Ureter (tissue), 1 donor: Measurements from ENCODE around the gene THG1L. TPM values are rescaled to one million over a fixed set of nuclear protein-coding genes. Genes with fewer than 3 reads are reported as not detected.

ENCODE experiments used
- DNase-seq: peaks from one replicate; pipeline ENCODE4 v3.0.0-alpha.2; 2020; ENCODE audit warnings: low spot score
- total RNA-seq: library from RNA; stranded (reverse); gene quantifications from one replicate; pipeline ENCODE4 v1.2.4, GENCODE V29; 2023
- donor health status: DM: yes; HTN: yes; CAD: no.

The THG1L gene
- total RNA-seq, 1 donor from 2014 or later, result 12.1 TPM

GRCh38 chr5:157758706-157759105 is 27.5 kb downstream of the THG1L start:
- no peak for DNase-seq

- DNase-seq, result no peak
Measured at GRCh38 chr5:157761690-157762621, 30.7 kb downstream of the THG1L start.

- no peak for DNase-seq
Measured at GRCh38 chr5:157764531-157764930, 33.3 kb downstream of the THG1L start.

GRCh38 chr5:157766442-157766841 is 35.2 kb downstream of the THG1L start:
- no peak for DNase-seq

GRCh38 chr5:157766902-157767301 is 35.7 kb downstream of the THG1L start:
- DNase-seq, result no peak

GRCh38 chr5:157767689-157768088 is 36.5 kb downstream of the THG1L start:
- no peak for DNase-seq

- DNase-seq, result no peak
Measured at GRCh38 chr5:157770665-157771064, 39.4 kb downstream of the THG1L start.

- DNase-seq, result no peak
Measured at GRCh38 chr5:157772127-157772526, 40.9 kb downstream of the THG1L start.

- no peak for DNase-seq
Measured at GRCh38 chr5:157778121-157778805, 47.0 kb downstream of the THG1L start.

- DNase-seq, result no peak
Measured at GRCh38 chr5:157779221-157779620, 48.0 kb downstream of the THG1L start.

- DNase-seq, result no peak
Measured at GRCh38 chr5:157785801-157786200, 54.6 kb downstream of the THG1L start.

Other genes starting within 250 kb of the THG1L start
- 17.4 TPM for gene ADAM19, start 155.6 kb upstream of the THG1L start, total RNA-seq
- gene SOX30, start 79.0 kb upstream of the THG1L start, total RNA-seq, result 0.52 TPM
- gene C5orf52, start 59.9 kb upstream of the THG1L start, total RNA-seq, result not detected
- 3.6 TPM for gene LSM11, start 12.3 kb downstream of the THG1L start, total RNA-seq
- 131 TPM for gene CLINT1, start 127.7 kb downstream of the THG1L start, total RNA-seq